Right lobe of liver (tissue), 4 donors: Measurements from ENCODE around the gene C10orf88.

Experiments
- CTCF ChIP-seq, 4 donors: fragments of 200-600 bp in 3 of 4; fragments of 450-650 bp in 1 of 4; IDR thresholded peaks; one replicate each; pipeline versions ENCODE4 v1.5.1 to v1.8.0; 2016 to 2022; ENCODE audit warnings: antibody characterized with exemption in 4 of 4, mild to moderate bottlenecking in 2 of 4
- POLR2A ChIP-seq: fragments of 450-650 bp; IDR thresholded peaks from one replicate; pipeline ENCODE4 v1.6.1; 2017; ENCODE audit warnings: antibody characterized with exemption, mild to moderate bottlenecking
- donor health status: DM: no; HTN: no; CAD: no.
- donor health status: DM: no; HTN: no; CAD: no.
- donor health status: DM: no; HTN: yes; CAD: no.

GRCh38 chr10:122992031-122992585 lies 38.1 kb upstream of the C10orf88 start:
- no peak for TF ChIP-seq POLR2A
- no peak for TF ChIP-seq CTCF (IDR thresholded peaks at IDR 0.05)
